GM11168 (cell line): Measurements from ENCODE around the gene MUC22.

Experiments used
- in situ Hi-C: fragments of 300-500 bp; cut with MboI; formaldehyde crosslinking; loops from one replicate; pipeline ENCODE4 v1.12.0; 2022; ENCODE audit warnings: low sequenced_read_pairs; ENCODE audit not compliant: unreplicated experiment

MUC22 gene

GRCh38 chr6:31070711-31071197 lies 60.5 kb downstream of the MUC22 start:
- in situ Hi-C loops, result loop anchor here (10.0 kb wide), 1 partner anchor 156 kb away; the partner anchor contains the start of gene VARS2

- in situ Hi-C loops, result loop anchor here (10.0 kb wide), 1 partner anchor 160 kb away; the partner anchor contains the start of gene VARS2
Observed at GRCh38 chr6:31074401-31074800, 64.1 kb downstream of the MUC22 start.

- in situ Hi-C loops, result loop anchor here (10.0 kb wide), 1 partner anchor 161 kb away; the partner anchor contains the start of gene VARS2
Observed at GRCh38 chr6:31075528-31075927, 65.3 kb downstream of the MUC22 start.

- in situ Hi-C loops, result loop anchor here (10.0 kb wide), 1 partner anchor 162 kb away; the partner anchor contains the start of gene VARS2
Observed at GRCh38 chr6:31076611-31077010, 66.3 kb downstream of the MUC22 start.

- in situ Hi-C loops, result loop anchor here (10.0 kb wide), 1 partner anchor 165 kb away; the partner anchor contains the start of gene VARS2
Observed at GRCh38 chr6:31079656-31080261, 69.5 kb downstream of the MUC22 start.

- in situ Hi-C loops, result no loop called here
Observed at GRCh38 chr6:31081872-31082271, 71.6 kb downstream of the MUC22 start.

GRCh38 chr6:31083742-31084354 lies 73.6 kb downstream of the MUC22 start:
- in situ Hi-C loops, result no loop called here
